HEK293 (cell line): ENCODE measurements around the gene ZNF716.

Experiments used
- CTCF ChIA-PET: fragments of 350-600 bp; formaldehyde crosslinking; extraction: SDS; loops from one replicate; lab custom pipeline; 2021; ENCODE audit warnings: antibody characterized with exemption; lab: Yijun Ruan, JAX
- POLR2A ChIA-PET: fragments of 300-600 bp; formaldehyde crosslinking; extraction: SDS; loops from one replicate; lab custom pipeline; 2020; ENCODE audit warnings: antibody characterized with exemption, inconsistent platforms; lab: Yijun Ruan, JAX
- H3K27ac ChIP-seq: fragments of 200-500 bp; sonication (Bioruptor generic); 2 replicates; pipeline ENCODE4 v1.5.1; 2014; ENCODE audit warnings: low read depth, low read length, control low read depth, inconsistent platforms; ENCODE audit errors: extremely low read depth
- H3K36me3 ChIP-seq, 2 experiments: fragments of 200-500 bp in 1 of 2; sonication (Bioruptor generic) in 1 of 2; 1 replicate in 1 of 2; 2 replicates in 1 of 2; pipeline ENCODE4 v1.5.1; 2014 to 2017; ENCODE audit warnings: inconsistent platforms in 2 of 2, low read length in 2 of 2; ENCODE audit not compliant: control insufficient read depth in 2 of 2, insufficient read depth in 1 of 2
- H3K4me1 ChIP-seq: fragments of 200-500 bp; sonication (Bioruptor generic); 2 replicates; pipeline ENCODE4 v1.5.1; 2014; ENCODE audit warnings: mild to moderate bottlenecking, low read length, inconsistent platforms; ENCODE audit not compliant: control insufficient read depth, insufficient read depth
- H3K4me3 ChIP-seq: 2 replicates; pipeline ENCODE4 v1.5.1; 2011; ENCODE audit warnings: low read depth, mild to moderate bottlenecking, control low read depth, low read length, moderate library complexity
- H3K9me3 ChIP-seq: fragments of 200-500 bp; sonication (Bioruptor generic); 2 replicates; pipeline ENCODE4 v1.5.1; 2014; ENCODE audit warnings: low read depth, low read length, inconsistent platforms; ENCODE audit not compliant: control insufficient read depth, insufficient read depth
- BCL11B ChIP-seq: fragments of 450-650 bp; formaldehyde crosslinking; IDR thresholded peaks from 2 replicates; pipeline ENCODE4 v1.5.1; 2016; ENCODE audit warnings: low read depth, missing biosample characterization, missing genetic modification characterization
- GLIS1 ChIP-seq: fragments of 450-650 bp; formaldehyde crosslinking; IDR thresholded peaks from 2 replicates; pipeline ENCODE4 v1.5.1; 2016; ENCODE audit warnings: missing biosample characterization, missing genetic modification characterization
- PATZ1 ChIP-seq: fragments of 450-650 bp; formaldehyde crosslinking; IDR thresholded peaks from 2 replicates; pipeline ENCODE4 v1.5.1; 2016; ENCODE audit warnings: missing biosample characterization, missing genetic modification characterization
- PRDM6 ChIP-seq: fragments of 450-650 bp; formaldehyde crosslinking; IDR thresholded peaks from 2 replicates; pipeline ENCODE4 v1.5.1; 2017; ENCODE audit warnings: missing biosample characterization, missing genetic modification characterization
- SETDB1 ChIP-seq: IDR thresholded peaks from one replicate; pipeline ENCODE4 v1.6.1; 2017; ENCODE audit warnings: mild to moderate bottlenecking, low read length, moderate library complexity, mixed read lengths; ENCODE audit not compliant: insufficient read length
- TRIM28 ChIP-seq: IDR thresholded peaks from 2 replicates; pipeline ENCODE4 v1.6.1; 2011; ENCODE audit warnings: low read length, control low read depth, borderline replicate concordance
- ZBTB20 ChIP-seq: fragments of 450-650 bp; formaldehyde crosslinking; IDR thresholded peaks from 2 replicates; pipeline ENCODE4 v1.5.1; 2016; ENCODE audit warnings: missing biosample characterization, missing genetic modification characterization
- ZBTB21 ChIP-seq: fragments of 450-650 bp; formaldehyde crosslinking; IDR thresholded peaks from 2 replicates; pipeline ENCODE4 v1.5.1; 2017; ENCODE audit warnings: missing biosample characterization, missing genetic modification characterization
- ZFP69B ChIP-seq: fragments of 450-650 bp; formaldehyde crosslinking; IDR thresholded peaks from 2 replicates; pipeline ENCODE4 v1.5.1; 2016; ENCODE audit warnings: missing biosample characterization, missing genetic modification characterization
- ZNF155 ChIP-seq: fragments of 450-650 bp; formaldehyde crosslinking; IDR thresholded peaks from 2 replicates; pipeline ENCODE4 v1.5.1; 2016; ENCODE audit warnings: missing biosample characterization, missing genetic modification characterization
- ZNF169 ChIP-seq: fragments of 450-650 bp; formaldehyde crosslinking; IDR thresholded peaks from 2 replicates; pipeline ENCODE4 v1.5.1; 2016; ENCODE audit warnings: missing biosample characterization, missing genetic modification characterization
- ZNF175 ChIP-seq: fragments of 450-650 bp; formaldehyde crosslinking; IDR thresholded peaks from 2 replicates; pipeline ENCODE4 v1.5.1; 2016; ENCODE audit warnings: missing biosample characterization, missing genetic modification characterization
- ZNF2 ChIP-seq: fragments of 450-650 bp; formaldehyde crosslinking; IDR thresholded peaks from 2 replicates; pipeline ENCODE4 v1.5.1; 2016; ENCODE audit warnings: missing biosample characterization, missing genetic modification characterization
- ZNF423 ChIP-seq: fragments of 450-650 bp; formaldehyde crosslinking; IDR thresholded peaks from 2 replicates; pipeline ENCODE4 v1.5.1; 2016; ENCODE audit warnings: missing biosample characterization, missing genetic modification characterization
- ZNF600 ChIP-seq: fragments of 450-650 bp; formaldehyde crosslinking; IDR thresholded peaks from 2 replicates; pipeline ENCODE4 v1.5.1; 2016; ENCODE audit warnings: missing biosample characterization, missing genetic modification characterization
- ZNF624 ChIP-seq: fragments of 450-650 bp; formaldehyde crosslinking; IDR thresholded peaks from 2 replicates; pipeline ENCODE4 v1.5.1; 2017; ENCODE audit warnings: missing biosample characterization, missing genetic modification characterization
- ZNF660 ChIP-seq: fragments of 450-650 bp; IDR thresholded peaks from 2 replicates; pipeline ENCODE4 v1.5.1; 2018; ENCODE audit warnings: missing biosample characterization, mild to moderate bottlenecking, missing genetic modification characterization
- ZNF704 ChIP-seq: fragments of 450-650 bp; formaldehyde crosslinking; IDR thresholded peaks from 2 replicates; pipeline ENCODE4 v1.5.1; 2016; ENCODE audit warnings: missing biosample characterization, missing genetic modification characterization

The ZNF716 gene

GRCh38 chr7:57424515-57425238 lies 25.3 kb upstream of the ZNF716 start (continued):
- TF ChIP-seq PATZ1 (tag by site-specific recombination) (no peak), ZNF624 (no peak), ZNF600 (tag by site-specific recombination) (no peak), ZNF155 (tag by site-specific recombination) (no peak), ZFP69B (no peak), ZNF660 (tag by site-specific recombination) (no peak)

GRCh38 chr7:57425239-57425944 lies 24.6 kb upstream of the ZNF716 start:
- Histone ChIP-seq H3K27ac (no peak overlapping the region), H3K9me3 (no peaks in the 10 kb centered on the region), H3K36me3 (no peaks in the 10 kb centered on the region), H3K4me3 (no peak overlapping the region), H3K4me1 (no peaks in the 10 kb centered on the region)
- no peak for TF ChIP-seq TRIM28
- CTCF ChIA-PET: no interaction called here
- POLR2A ChIA-PET: no interaction called here

- CTCF ChIA-PET: no interaction called here
- Histone ChIP-seq H3K4me3 (no peak overlapping the region), H3K27ac (no peak overlapping the region), H3K9me3 (no peaks in the 10 kb centered on the region)
- TF ChIP-seq PATZ1 (tag by site-specific recombination) (no peak), ZNF169 (tag by site-specific recombination) (no peak), BCL11B (tag by site-specific recombination) (no peak), PRDM6 (no peak), ZNF2 (tag by site-specific recombination) (no peak), ZBTB21 (tag by site-specific recombination) (no peak)
- TF ChIP-seq, all 188 proteins: peak for 0
- Histone ChIP-seq H3K36me3 (no peaks in the 10 kb centered on the region), H3K4me1 (no peaks in the 10 kb centered on the region)
- POLR2A ChIA-PET: no interaction called here
Measured at GRCh38 chr7:57425969-57426628, 23.9 kb upstream of the ZNF716 start.

- no peak overlapping the region for H3K27ac ChIP-seq
- no peak overlapping the region for H3K4me3 ChIP-seq
- no peaks in the 10 kb centered on the region for H3K36me3 ChIP-seq
- no peaks in the 10 kb centered on the region for H3K4me1 ChIP-seq
- ChIA-PET POLR2A (no interaction called here), CTCF (no interaction called here)
- no peaks in the 10 kb centered on the region for H3K9me3 ChIP-seq
- no peak for TF ChIP-seq GLIS1 (tag by site-specific recombination)
- TF ChIP-seq SETDB1: no peak
- TF ChIP-seq ZNF423 (tag by site-specific recombination): no peak
- no peak for TF ChIP-seq ZBTB20 (tag by site-specific recombination)
- TF ChIP-seq ZNF175 (tag by site-specific recombination): no peak
- no peak for TF ChIP-seq ZNF704 (tag by site-specific recombination)
Measured at GRCh38 chr7:57426629-57427003, 23.4 kb upstream of the ZNF716 start.
